Mucosa of descending colon (tissue), 3 donors: ENCODE results near the gene MT1M. TPM values are rescaled to one million over a fixed set of nuclear protein-coding genes. Genes with fewer than 3 reads are reported as not detected.

Source experiments
- ATAC-seq: fragments of 200-7000 bp; cut with Tn5 transposase; one replicate; pipeline ENCODE4 v1.9.1; 2020; ENCODE audit warnings: mild to moderate bottlenecking, moderate library complexity
- DNase-seq, 3 donors: peaks; one replicate each; pipeline ENCODE4 v3.0.0-alpha.2; 2020
- H3K36me3 ChIP-seq: fragments of 200-600 bp; one replicate; pipeline ENCODE4 v1.8.0; 2021; ENCODE audit warnings: low read depth, mild to moderate bottlenecking
- H3K4me1 ChIP-seq: fragments of 200-600 bp; one replicate; pipeline ENCODE4 v1.8.0; 2021; ENCODE audit warnings: low read depth, mild to moderate bottlenecking
- H3K4me3 ChIP-seq: fragments of 200-600 bp; one replicate; pipeline ENCODE4 v1.8.0; 2021; ENCODE audit warnings: mild to moderate bottlenecking
- H3K9me3 ChIP-seq: fragments of 200-600 bp; one replicate; pipeline ENCODE4 v1.8.0; 2021; ENCODE audit warnings: mild to moderate bottlenecking
- intact Hi-C, 2 donors: fragments of 100-400 bp; cut with DNase I in 1 of 2; cut with micrococcal nuclease in 1 of 2; formaldehyde crosslinking; loops; one replicate each; pipeline versions ENCODE4 v1.11.0 to v1.11.1; 2022; cut with DNase I, micrococcal nuclease
- total RNA-seq, 3 donors: library from RNA; stranded (reverse); fragmentation: NEBNext Ultra II Directional in 2 of 3; extraction: Animal tissue kit (Norgen Biotek cat#: 25700) in 2 of 3; gene quantifications; one replicate each; pipeline versions ENCODE4 v1.2.1 to v1.2.4, GENCODE V29; 2021 to 2023
- TF ChIP-seq, protein P1 (sequence below): fragments of 200-600 bp; IDR thresholded peaks from one replicate; pipeline ENCODE4 v1.8.0; 2022; ENCODE audit warnings: antibody characterized with exemption, mild to moderate bottlenecking
- donor health status: DM: no; HTN: no; CAD: no; lungs with moderate emphysema.
- donor health status: DM: no; HTN: no; CAD: no.
- donor health status: DM: no; HTN: yes; CAD: no.

The MT1M gene
- total RNA-seq, 3 donors from 2014 or later, result 9.5 to 40.0 (median 23.3) TPM

DNA sequence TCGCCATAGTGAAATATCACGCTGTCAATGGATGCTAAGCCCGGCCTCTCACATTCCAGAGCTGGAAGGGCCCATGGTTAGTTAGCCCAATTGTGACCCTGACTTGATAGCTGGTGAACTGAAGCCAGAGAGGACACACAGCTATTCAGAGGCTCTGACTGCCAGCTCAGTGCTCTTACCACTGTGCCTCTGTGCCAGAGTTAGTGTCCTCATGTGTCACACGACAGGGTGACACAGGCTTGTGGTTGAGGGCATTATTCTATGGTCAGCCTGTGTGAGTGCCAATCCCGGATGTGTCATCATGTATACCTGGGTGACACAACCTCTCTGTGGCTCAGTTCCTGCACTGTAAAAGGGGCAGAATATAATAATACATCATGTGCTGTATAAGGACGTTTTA, 47.4 kb downstream of the MT1M start:
- TF ChIP-seq, protein P1, sequence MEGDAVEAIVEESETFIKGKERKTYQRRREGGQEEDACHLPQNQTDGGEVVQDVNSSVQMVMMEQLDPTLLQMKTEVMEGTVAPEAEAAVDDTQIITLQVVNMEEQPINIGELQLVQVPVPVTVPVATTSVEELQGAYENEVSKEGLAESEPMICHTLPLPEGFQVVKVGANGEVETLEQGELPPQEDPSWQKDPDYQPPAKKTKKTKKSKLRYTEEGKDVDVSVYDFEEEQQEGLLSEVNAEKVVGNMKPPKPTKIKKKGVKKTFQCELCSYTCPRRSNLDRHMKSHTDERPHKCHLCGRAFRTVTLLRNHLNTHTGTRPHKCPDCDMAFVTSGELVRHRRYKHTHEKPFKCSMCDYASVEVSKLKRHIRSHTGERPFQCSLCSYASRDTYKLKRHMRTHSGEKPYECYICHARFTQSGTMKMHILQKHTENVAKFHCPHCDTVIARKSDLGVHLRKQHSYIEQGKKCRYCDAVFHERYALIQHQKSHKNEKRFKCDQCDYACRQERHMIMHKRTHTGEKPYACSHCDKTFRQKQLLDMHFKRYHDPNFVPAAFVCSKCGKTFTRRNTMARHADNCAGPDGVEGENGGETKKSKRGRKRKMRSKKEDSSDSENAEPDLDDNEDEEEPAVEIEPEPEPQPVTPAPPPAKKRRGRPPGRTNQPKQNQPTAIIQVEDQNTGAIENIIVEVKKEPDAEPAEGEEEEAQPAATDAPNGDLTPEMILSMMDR, result no peak
- H3K4me3 ChIP-seq, result no peak overlapping the region
- intact Hi-C loops, result no loop called here

DNA sequence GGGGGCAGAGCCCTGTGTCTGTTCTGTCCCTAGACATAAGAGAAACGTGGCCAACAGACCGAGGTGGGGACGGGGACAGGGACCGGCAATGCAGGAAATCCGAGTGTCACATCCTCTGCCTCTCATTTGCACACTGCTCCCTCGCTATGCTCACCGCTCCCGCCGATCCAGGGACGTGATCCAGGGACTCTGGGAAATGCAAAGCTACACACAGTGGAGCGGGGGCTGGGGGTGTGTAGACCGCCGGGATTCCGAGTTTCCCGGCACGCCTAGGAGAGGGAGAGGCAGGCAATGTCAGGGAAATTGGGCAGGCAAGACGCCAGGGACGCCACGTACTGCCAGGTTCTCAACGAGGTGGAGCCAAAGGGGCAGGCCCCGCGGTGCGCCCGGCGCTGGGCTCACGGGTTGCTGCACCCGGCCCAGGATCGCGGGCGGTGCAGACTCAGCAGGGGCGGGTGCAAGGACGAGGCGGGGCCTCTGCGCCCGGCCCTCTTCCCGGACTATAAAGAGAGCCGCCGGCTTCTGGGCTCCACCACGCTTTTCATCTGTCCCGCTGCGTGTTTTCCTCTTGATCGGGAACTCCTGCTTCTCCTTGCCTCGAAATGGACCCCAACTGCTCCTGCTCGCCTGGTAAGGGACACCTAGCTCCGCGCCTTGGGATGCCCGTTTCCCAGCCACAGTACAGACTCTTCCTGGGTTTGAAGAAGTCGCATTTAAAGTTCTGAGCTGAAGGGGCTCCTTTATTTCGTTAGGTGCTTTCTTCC, 49.7 kb downstream of the MT1M start, which contains the start of gene MT1X:
TSS of gene MT1X (plus strand) at position 532 of the 764 bp plus-strand sequence. CDS start at position 603, 71 bp downstream.
- peaks cover 13% of the 10 kb centered on the region for H3K4me1 ChIP-seq
- ATAC-seq, result peak; percentile 99
- H3K36me3 ChIP-seq, result no peaks in the 10 kb centered on the region
- no peaks in the 10 kb centered on the region for H3K9me3 ChIP-seq
- TF ChIP-seq, protein P1, result no peak
- H3K4me3 ChIP-seq, result peak within 1 kb of the TSS; percentile 16
- peak; percentile 96 to 97 (median 97) for DNase-seq
- intact Hi-C loops, result no loop called here

More for the DNA sequence above, 47.4 kb downstream of the MT1M start:
- no peaks in the 10 kb centered on the region for H3K9me3 ChIP-seq
- peaks cover 13% of the 10 kb centered on the region for H3K4me1 ChIP-seq
- no peaks in the 10 kb centered on the region for H3K36me3 ChIP-seq
- ATAC-seq (no peak), DNase-seq (no peak)

DNA sequence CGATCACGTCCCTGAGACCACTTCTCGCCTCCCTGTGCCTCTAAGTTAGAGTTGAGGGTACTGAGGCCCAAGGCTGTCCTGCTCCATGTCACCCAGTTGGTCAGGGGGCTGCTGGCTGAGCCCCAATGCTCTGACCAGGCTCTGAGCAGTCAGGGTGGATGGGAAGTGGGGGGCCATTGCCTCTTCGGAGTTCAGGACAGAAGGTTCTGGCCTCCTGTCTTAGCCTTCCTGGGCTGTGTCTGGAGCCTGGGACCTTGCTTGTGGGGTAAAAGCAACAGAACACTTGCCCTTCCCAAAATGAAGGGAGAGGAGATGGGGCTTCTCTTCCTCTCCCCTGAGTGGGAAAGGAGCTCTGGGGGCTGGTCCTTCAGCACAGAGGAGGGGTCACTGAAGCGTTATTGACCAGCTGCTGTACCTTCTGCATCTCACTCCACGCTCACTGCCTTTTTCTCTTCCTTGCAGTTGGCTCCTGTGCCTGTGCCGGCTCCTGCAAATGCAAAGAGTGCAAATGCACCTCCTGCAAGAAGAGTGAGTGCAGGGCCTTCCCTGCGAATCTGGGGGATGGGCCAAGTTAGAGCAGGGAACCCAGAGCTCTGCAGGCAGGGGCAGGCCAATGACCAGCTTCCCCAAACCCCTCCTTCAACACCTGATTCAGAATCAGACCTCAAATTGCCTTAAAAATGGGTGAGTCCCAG, 50.4 kb downstream of the MT1M start:
- H3K36me3 ChIP-seq, result no peaks in the 10 kb centered on the region
- TF ChIP-seq, protein P1, result no peak
- H3K9me3 ChIP-seq, result no peaks in the 10 kb centered on the region
- ATAC-seq, result peak; percentile 0
- H3K4me1 ChIP-seq, result peaks cover 13% of the 10 kb centered on the region
- peak in 1 of 3 donors; percentile 54 for DNase-seq
- H3K4me3 ChIP-seq, result peak overlapping the region; percentile 16
- intact Hi-C loops, result no loop called here

Other genes with a start within 250 kb of the MT1M start
- gene AMFR, start 207.1 kb upstream of the MT1M start, total RNA-seq, result 100 to 1,000 TPM in 2 of 3 donors, 10 to 100 TPM in 1; 83.3 to 116 (median 102) TPM
- gene NUDT21, start 181.3 kb upstream of the MT1M start, total RNA-seq, result 10 to 100 TPM; 64.4 to 94.2 (median 74.9) TPM
- gene OGFOD1, start 181.1 kb upstream of the MT1M start, total RNA-seq, result 10 to 100 TPM; 17.4 to 27.8 (median 23.6) TPM
- 10 to 100 TPM; 26.9 to 33.4 (median 30.2) TPM for gene BBS2, start 112.6 kb upstream of the MT1M start, total RNA-seq
- gene MT4, start 67.6 kb upstream of the MT1M start, total RNA-seq, result not detected
- gene MT3, start 43.1 kb upstream of the MT1M start, total RNA-seq, result 1 to 10 TPM in 2 of 3 donors, not detected in 1; 3.0 to 8.8 TPM
- 100 to 1,000 TPM in 2 of 3 donors, 10 to 100 TPM in 1; 100.0 to 211 (median 206) TPM for gene MT2A, start 24.1 kb upstream of the MT1M start, total RNA-seq
- gene MT1E, start 6.9 kb upstream of the MT1M start, total RNA-seq, result 100 to 1,000 TPM in 2 of 3 donors, 10 to 100 TPM in 1; 86.6 to 343 (median 237) TPM
- gene MT1A, start 6.0 kb downstream of the MT1M start, total RNA-seq, result 1 to 10 TPM; 4.5 to 9.7 (median 8.9) TPM
- not detected for gene MT1B, start 19.2 kb downstream of the MT1M start, total RNA-seq
- 10 to 100 TPM in 2 of 3 donors, 1 to 10 TPM in 1; 6.1 to 35.5 (median 27.8) TPM for gene MT1F, start 25.3 kb downstream of the MT1M start, total RNA-seq
- gene MT1G, start 35.4 kb downstream of the MT1M start, total RNA-seq, result 100 to 1,000 TPM in 1 of 3 donors, 10 to 100 TPM in 1, 1 to 10 TPM in 1; 7.3 to 210 (median 83.8) TPM
- 10 to 100 TPM in 1 of 3 donors, 1 to 10 TPM in 2; 1.5 to 52.8 (median 9.4) TPM for gene MT1H, start 37.2 kb downstream of the MT1M start, total RNA-seq
- 100 to 1,000 TPM in 1 of 3 donors, 10 to 100 TPM in 2; 78.3 to 157 (median 84.1) TPM for gene MT1X, start 49.8 kb downstream of the MT1M start, total RNA-seq
- gene NUP93, start 97.5 kb downstream of the MT1M start, total RNA-seq, result 10 to 100 TPM; 31.0 to 45.6 (median 40.8) TPM
- not detected for gene SLC12A3, start 232.5 kb downstream of the MT1M start, total RNA-seq